GM12801 (cell line): ENCODE data around the gene PPP4R2.

Source experiments
- TF ChIP-seq, protein P1 (sequence below): IDR thresholded peaks from one replicate; pipeline ENCODE4 v1.5.1; 2011; ENCODE audit warnings: control low read depth; ENCODE audit not compliant: insufficient read length; ENCODE audit errors: extremely low read depth

Gene PPP4R2

DNA sequence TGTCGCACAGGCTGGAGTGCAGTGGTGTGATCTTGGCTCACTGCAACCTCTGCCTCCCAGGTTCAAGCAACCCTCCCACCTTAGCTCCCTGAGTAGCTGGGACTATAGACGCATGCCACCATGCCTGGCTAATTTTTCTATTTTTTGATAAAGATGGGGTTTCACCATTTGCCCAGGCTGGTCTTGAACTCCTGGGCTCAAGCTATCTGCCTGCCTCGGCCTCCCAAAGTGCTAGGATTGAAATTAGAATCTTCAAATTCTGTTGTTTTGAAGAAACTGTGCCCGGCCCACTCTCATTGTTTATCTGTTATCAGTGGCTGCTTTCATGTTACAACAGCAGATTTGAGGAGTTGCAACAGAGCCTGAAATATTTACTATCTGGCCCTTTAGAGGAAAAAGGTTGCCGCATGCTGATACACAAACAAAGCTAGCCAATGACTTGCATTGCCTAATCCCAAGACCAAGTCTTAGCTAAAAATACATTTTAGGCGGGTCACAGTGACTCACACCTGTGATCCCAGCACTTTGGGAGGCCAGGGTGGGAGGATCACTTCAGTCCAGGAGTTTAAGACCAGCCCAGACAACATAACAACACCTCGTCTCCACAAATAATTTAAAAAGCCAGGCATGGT lies 43.2 kb upstream of the PPP4R2 start:
- TF ChIP-seq, protein P1, sequence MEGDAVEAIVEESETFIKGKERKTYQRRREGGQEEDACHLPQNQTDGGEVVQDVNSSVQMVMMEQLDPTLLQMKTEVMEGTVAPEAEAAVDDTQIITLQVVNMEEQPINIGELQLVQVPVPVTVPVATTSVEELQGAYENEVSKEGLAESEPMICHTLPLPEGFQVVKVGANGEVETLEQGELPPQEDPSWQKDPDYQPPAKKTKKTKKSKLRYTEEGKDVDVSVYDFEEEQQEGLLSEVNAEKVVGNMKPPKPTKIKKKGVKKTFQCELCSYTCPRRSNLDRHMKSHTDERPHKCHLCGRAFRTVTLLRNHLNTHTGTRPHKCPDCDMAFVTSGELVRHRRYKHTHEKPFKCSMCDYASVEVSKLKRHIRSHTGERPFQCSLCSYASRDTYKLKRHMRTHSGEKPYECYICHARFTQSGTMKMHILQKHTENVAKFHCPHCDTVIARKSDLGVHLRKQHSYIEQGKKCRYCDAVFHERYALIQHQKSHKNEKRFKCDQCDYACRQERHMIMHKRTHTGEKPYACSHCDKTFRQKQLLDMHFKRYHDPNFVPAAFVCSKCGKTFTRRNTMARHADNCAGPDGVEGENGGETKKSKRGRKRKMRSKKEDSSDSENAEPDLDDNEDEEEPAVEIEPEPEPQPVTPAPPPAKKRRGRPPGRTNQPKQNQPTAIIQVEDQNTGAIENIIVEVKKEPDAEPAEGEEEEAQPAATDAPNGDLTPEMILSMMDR = no peak

DNA sequence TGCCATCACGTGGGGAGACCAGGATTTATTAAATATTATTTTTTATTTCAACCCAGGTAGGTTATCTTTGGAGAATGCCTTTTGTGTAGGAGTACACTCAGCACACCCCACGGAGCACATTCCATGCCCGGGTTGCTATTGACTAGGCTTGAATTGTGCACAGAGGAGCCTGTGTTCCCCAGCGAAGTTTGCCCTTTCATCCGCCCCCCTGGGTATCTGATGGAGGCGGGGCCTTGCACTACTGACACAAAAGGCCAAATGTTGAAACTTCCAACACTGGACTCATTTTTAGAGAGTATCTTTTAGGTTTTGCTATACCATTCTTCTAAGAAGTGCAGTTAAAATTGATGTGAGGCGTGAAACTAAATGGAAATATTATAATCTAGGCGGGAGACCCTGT lies 39.3 kb upstream of the PPP4R2 start:
- TF ChIP-seq, protein P1 = no peak

DNA sequence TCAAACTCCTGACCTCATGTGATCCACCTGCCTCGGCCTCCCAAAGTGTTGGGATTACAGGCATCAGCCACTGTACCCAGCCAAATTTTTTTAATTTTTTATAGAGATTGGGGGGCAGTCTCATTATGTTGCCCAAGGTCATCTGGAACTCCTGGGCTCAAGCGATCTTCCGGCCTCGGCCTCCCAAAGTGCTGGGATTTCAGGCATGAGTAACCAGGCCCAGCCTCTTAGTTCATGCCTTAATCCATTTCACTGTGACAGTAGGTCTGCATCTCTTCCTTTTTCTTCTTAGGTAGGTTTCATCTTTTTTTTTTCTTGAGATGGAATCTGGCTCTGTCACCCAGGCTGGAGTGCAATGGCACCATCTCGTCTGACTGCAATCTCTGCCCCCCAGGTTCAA lies 37.3 kb upstream of the PPP4R2 start:
- TF ChIP-seq, protein P1 = no peak

DNA sequence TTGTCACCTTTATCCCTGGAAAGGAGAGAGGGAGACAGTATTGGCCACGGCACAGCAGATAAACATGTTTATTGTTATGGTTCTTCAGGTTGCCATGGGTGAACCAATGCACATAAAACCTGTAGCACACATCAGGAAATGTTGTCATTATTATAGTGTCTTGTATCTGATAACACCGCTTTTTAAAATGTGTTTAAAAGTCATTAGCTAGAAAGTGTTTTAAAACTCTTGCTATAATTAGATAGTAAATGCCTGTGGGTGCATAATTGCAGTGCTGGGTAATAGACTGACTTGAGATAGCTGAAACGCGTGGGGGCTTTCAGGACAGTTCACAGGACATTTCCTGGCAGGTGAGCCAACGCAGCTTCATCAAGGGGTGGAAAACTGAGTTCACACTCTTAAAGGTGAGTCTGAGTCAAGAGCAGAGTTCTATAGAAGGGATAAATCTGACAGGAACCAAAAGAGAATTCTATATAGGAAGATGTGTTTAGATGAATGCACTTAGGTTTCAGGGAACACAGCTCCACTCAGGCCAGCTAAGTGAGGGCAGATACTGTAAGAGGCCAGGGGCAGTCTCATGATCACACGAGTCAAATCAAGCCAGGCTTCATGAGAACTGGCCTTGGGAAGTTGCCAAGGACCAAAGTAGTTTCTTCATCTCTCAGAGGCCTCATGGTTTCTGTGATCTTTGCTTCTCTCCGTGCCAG lies 35.6 kb upstream of the PPP4R2 start:
- TF ChIP-seq, protein P1 = no peak

DNA sequence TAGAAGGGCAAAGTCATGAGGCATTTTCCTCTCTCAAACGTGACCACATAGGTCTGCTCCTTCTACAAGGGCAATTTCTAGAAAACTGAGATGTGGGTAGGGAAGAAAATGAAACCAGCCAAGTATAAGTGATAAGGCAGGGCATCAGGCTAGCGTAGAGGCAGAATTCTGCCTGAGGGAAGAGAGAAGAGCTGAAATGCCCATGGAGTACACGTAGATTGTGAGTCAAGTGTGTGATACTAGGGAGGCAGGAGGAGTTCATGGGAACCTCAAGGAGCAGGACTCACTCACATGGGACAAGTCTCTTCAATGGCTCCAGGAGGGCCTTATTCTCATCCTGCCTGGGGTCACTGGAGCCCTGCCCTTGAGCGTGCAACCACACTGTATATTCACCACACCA lies 34.9 kb upstream of the PPP4R2 start:
- TF ChIP-seq, protein P1 = no peak

DNA sequence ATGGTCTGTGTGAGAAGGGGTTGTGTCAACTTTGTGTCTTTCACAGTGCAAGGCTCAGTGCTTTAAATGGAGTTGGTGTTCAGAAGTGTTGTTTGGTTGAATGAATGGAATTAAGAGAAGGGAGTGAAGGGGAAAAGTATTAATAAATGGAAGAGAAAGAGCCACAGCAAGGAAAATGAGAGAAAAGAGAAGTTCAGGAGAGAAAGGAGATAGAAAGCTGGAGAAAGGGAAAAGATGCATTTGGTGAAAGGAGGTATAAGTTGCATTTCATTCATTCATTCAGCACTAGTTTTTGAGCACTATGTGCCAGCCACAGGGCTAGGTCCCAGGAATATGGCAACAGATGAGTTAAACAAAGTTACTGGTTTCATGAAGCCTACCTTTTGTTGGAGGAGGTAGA lies 34.3 kb upstream of the PPP4R2 start:
- TF ChIP-seq, protein P1 = no peak

DNA sequence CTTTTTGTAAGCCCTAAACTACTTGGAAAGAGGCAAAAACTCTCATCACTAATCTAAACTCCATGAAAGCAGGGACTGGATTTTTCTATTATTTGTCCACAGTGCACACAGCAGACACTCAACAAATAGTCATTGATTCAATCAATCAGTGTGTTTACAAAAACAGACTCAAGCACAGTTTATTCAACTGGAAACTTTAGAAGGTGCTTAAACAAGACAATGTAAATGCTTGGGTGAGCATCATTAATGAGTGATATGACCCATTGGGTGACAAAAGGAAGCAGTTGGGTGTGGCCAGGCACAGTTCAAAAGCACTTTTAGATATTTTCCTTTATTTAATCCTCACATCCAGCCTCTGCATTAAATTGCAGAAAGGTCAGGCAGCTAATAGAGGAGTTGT lies 32.0 kb upstream of the PPP4R2 start:
- TF ChIP-seq, protein P1 = no peak
